ENCODE results near the gene ILKAP. TPM values are rescaled to one million over a fixed set of nuclear protein-coding genes. Genes with fewer than 3 reads are reported as not detected.

Gene ILKAP
- polyA plus RNA-seq, 3 donors = 23.2 to 44.2 (median 29.3) TPM

DNA sequence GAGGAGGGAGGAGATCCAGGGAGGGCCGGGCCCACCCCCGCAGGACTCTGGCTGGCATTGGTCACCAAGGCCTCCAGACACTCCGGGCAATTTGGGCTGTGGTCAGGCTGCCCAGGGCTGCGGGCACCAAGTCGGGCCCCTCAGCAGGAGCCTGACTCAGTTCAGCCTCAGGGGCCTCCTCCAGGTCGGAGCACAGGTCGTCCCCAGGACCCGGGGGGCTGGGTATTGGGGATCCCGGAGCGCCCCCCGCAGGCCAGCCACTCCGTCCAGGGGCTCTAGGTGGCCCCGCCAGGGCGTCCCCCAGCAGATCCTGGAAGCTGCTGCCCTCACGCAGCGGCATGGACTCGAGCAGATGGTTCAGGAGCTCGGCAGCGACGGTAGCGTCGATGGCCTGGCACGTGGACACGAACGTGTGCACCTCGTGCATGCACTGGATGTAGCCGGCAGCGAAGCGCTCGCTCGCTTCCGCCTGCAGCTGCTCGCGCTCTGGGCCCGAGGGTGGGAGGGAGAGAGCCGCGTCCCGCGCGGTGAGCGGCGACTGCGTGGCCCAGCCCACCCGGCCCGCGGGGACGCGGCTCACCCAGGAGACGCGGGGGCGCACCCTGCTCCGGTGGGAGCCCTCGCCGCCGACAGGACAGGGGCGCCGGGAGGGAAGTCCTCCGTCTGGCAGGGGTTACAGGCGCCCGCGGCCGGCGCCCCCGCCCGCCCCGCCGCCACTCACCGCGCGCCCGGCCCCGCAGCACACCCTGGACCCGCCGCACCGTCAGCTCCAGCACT lies 35.5 kb upstream of the ILKAP start:
- H3K4me3 ChIP-seq (replicated peaks in 1 of 3; ENCODE audit: low read depth in 2 of 3, low read length in 3 of 3) = peak overlapping the region in 1 of 3 experiments; percentile 74
- intact Hi-C loops (cut with micrococcal nuclease) = loop anchor here (5.0 to 10.0 kb wide), 2 partner anchors 37 to 274 kb away; partner anchors contain the start of genes ILKAP (in 1 of the 2) and UBE2F (in 1 of the 2)

DNA sequence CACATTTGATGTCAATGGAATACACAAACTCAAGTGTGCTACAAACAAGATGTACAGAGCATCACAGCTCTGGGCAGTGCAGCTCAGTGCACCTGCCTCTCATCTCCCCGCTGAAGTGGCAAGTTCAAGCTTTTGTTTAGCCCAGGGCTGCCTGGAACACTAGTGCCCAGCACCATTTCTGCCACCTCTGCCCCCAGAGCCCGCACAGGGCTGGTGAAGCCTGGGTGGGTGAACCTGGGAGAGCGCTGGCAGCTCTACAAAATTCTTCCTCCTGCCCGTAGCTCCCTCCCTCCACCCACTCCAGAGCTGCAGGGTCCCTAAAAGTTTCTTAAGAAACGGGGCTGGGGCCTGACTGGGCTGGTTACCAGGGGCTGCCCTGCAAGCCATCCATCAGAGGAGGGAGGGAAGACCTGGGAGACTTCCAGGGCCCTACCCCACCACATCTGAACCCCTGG lies 34.8 kb upstream of the ILKAP start:
- Mint-ChIP-seq H3K27ac (no peak overlapping the region), H3K4me1 (peaks cover 26% of the 10 kb centered on the region), H3K27me3 (ENCODE audit: low read depth in 3 of 3) (peaks cover 58 to 82% (median 63%) of the 10 kb centered on the region in 3 donors), H3K36me3 (peaks cover 0 to 8% of the 10 kb centered on the region in 2 donors), H3K4me3 (peak overlapping the region; percentile 47 to 78), H3K9me3 (peaks cover 2 to 17% (median 11%) of the 10 kb centered on the region in 7 donors)
- Histone ChIP-seq H3K4me1 (ENCODE audit: control insufficient read depth in 1 of 2, insufficient read depth in 2 of 2, low read length in 2 of 2) (peaks cover 27 to 38% of the 10 kb centered on the region in 2 donors), H3K4me2 (replicated peaks; ENCODE audit: extremely low read depth, low read length, poor library complexity, severe bottlenecking) (no peak overlapping the region), H3K79me2 (ENCODE audit: insufficient read depth, low read length) (no peaks in the 10 kb centered on the region), H3K9ac (ENCODE audit: insufficient read depth, low read length, poor library complexity, severe bottlenecking) (no peak overlapping the region), H3K4me3 (replicated peaks in 1 of 3; ENCODE audit: low read depth in 2 of 3, low read length in 3 of 3) (no peak overlapping the region), H3K36me3 (replicated peaks in 1 of 2; ENCODE audit: control insufficient read depth in 1 of 2, insufficient read depth in 2 of 2, low read length in 2 of 2) (no peaks in the 10 kb centered on the region), H2AFZ (ENCODE audit: insufficient read depth, low read depth, low read length, poor library complexity, severe bottlenecking) (no peak overlapping the region), H3K27me3 (ENCODE audit: control insufficient read depth in 2 of 2, insufficient read depth in 2 of 2, low read length in 2 of 2) (peaks cover 30 to 66% of the 10 kb centered on the region in 2 donors), H4K20me1 (ENCODE audit: insufficient read depth, low read length) (no peaks in the 10 kb centered on the region), H3K27ac (ENCODE audit: low read depth in 1 of 2, low read length in 2 of 2) (no peak overlapping the region), H3K9me3 (replicated peaks in 1 of 2; ENCODE audit: control insufficient read depth in 1 of 2, insufficient read depth in 1 of 2, low read length in 2 of 2) (peaks cover 8 to 12% of the 10 kb centered on the region in 2 donors)
- 90% methylated on average over 2 of the region's 5 CpGs for WGBS (ENCODE audit: insufficient coverage)
- DNase-seq = no peak
- intact Hi-C loops (cut with micrococcal nuclease) = loop anchor here (5.0 to 10.0 kb wide), 2 partner anchors 36 to 274 kb away; partner anchors contain the start of genes ILKAP (in 1 of the 2) and UBE2F (in 1 of the 2)
- TF ChIP-seq, protein P1, sequence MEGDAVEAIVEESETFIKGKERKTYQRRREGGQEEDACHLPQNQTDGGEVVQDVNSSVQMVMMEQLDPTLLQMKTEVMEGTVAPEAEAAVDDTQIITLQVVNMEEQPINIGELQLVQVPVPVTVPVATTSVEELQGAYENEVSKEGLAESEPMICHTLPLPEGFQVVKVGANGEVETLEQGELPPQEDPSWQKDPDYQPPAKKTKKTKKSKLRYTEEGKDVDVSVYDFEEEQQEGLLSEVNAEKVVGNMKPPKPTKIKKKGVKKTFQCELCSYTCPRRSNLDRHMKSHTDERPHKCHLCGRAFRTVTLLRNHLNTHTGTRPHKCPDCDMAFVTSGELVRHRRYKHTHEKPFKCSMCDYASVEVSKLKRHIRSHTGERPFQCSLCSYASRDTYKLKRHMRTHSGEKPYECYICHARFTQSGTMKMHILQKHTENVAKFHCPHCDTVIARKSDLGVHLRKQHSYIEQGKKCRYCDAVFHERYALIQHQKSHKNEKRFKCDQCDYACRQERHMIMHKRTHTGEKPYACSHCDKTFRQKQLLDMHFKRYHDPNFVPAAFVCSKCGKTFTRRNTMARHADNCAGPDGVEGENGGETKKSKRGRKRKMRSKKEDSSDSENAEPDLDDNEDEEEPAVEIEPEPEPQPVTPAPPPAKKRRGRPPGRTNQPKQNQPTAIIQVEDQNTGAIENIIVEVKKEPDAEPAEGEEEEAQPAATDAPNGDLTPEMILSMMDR (IDR thresholded peaks at IDR 0.05) = no peak

More for the DNA sequence above, 35.5 kb upstream of the ILKAP start:
- Histone ChIP-seq H4K20me1 (ENCODE audit: insufficient read depth, low read length) (no peaks in the 10 kb centered on the region), H3K9me3 (replicated peaks in 1 of 2; ENCODE audit: control insufficient read depth in 1 of 2, insufficient read depth in 1 of 2, low read length in 2 of 2) (peaks cover 8 to 12% of the 10 kb centered on the region in 2 donors), H3K36me3 (replicated peaks in 1 of 2; ENCODE audit: control insufficient read depth in 1 of 2, insufficient read depth in 2 of 2, low read length in 2 of 2) (peaks cover 0 to under 1% of the 10 kb centered on the region in 2 donors), H3K4me1 (ENCODE audit: control insufficient read depth in 1 of 2, insufficient read depth in 2 of 2, low read length in 2 of 2) (peaks cover 27 to 38% of the 10 kb centered on the region in 2 donors), H3K4me2 (replicated peaks; ENCODE audit: extremely low read depth, low read length, poor library complexity, severe bottlenecking) (peak overlapping the region; percentile 84), H3K79me2 (ENCODE audit: insufficient read depth, low read length) (no peaks in the 10 kb centered on the region), H3K27ac (ENCODE audit: low read depth in 1 of 2, low read length in 2 of 2) (no peak overlapping the region), H3K9ac (ENCODE audit: insufficient read depth, low read length, poor library complexity, severe bottlenecking) (no peak overlapping the region), H2AFZ (ENCODE audit: insufficient read depth, low read depth, low read length, poor library complexity, severe bottlenecking) (peak overlapping the region; percentile 53), H3K27me3 (ENCODE audit: control insufficient read depth in 2 of 2, insufficient read depth in 2 of 2, low read length in 2 of 2) (peaks cover 30 to 66% of the 10 kb centered on the region in 2 donors)
- no peak overlapping the region for H3K27ac Mint-ChIP-seq
- H3K27me3 Mint-ChIP-seq (ENCODE audit: low read depth in 3 of 3) = peaks cover 57 to 79% (median 58%) of the 10 kb centered on the region in 3 donors
- 20% methylated on average over 74 of the region's 75 CpGs for WGBS (ENCODE audit: insufficient coverage)
- H3K9me3 Mint-ChIP-seq = peaks cover 0 to 17% (median 9%) of the 10 kb centered on the region in 7 donors
- peaks cover 3 to 11% of the 10 kb centered on the region in 2 donors for H3K36me3 Mint-ChIP-seq
- peak; percentile 38 to 44 (median 39) for DNase-seq
- TF ChIP-seq, protein P1 (IDR thresholded peaks at IDR 0.05) = no peak
- H3K4me3 Mint-ChIP-seq = peak overlapping the region; percentile 65 to 80
- peaks cover 26% of the 10 kb centered on the region for H3K4me1 Mint-ChIP-seq

All from CD14-positive monocyte (primary cell).